Activated B cell treated with CpG ODN at 0.5 μM for 24 hours (primary cell): ENCODE measurements around the gene TRIAP1. TPM values are rescaled to one million over a fixed set of nuclear protein-coding genes. Genes with fewer than 3 reads are reported as not detected.

Experiments used
- ATAC-seq: fragments of 200-7000 bp; cut with Tn5 transposase; one replicate; pipeline ENCODE4 v1.10.0; 2021; ENCODE audit warnings: low read depth, mild to moderate bottlenecking, moderate library complexity
- CTCF ChIA-PET: fragments of 350-600 bp; sonication (Branson Sonifier 250); formaldehyde crosslinking; loops from one replicate; lab custom pipeline; 2021; ENCODE audit warnings: antibody characterized with exemption; lab: Charles Lee
- POLR2A ChIA-PET: fragments of 350-600 bp; sonication (Branson Sonifier 250); formaldehyde crosslinking; loops from one replicate; lab custom pipeline; 2021; ENCODE audit warnings: antibody characterized with exemption; lab: Charles Lee
- DNase-seq: peaks from one replicate; pipeline ENCODE4 v3.0.0; 2022
- H3K27ac Mint-ChIP-seq: one replicate; pipeline ENCODE4 v1.8.0; 2020; ENCODE audit warnings: mixed read lengths
- H3K27me3 Mint-ChIP-seq: one replicate; pipeline ENCODE4 v1.8.0; 2021; ENCODE audit warnings: mixed read lengths
- H3K36me3 Mint-ChIP-seq: one replicate; pipeline ENCODE4 v1.8.0; 2021; ENCODE audit warnings: low read depth, mixed read lengths
- H3K4me1 Mint-ChIP-seq: one replicate; pipeline ENCODE4 v1.8.0; 2021; ENCODE audit warnings: mixed read lengths
- H3K4me3 Mint-ChIP-seq: one replicate; pipeline ENCODE4 v1.8.0; 2020; ENCODE audit warnings: mild to moderate bottlenecking, mixed read lengths
- H3K9me3 Mint-ChIP-seq: one replicate; pipeline ENCODE4 v1.8.0; 2020; ENCODE audit warnings: mixed read lengths
- intact Hi-C: fragments of 100-400 bp; cut with micrococcal nuclease; formaldehyde crosslinking; loops from one replicate; pipeline ENCODE4 v1.15.1; 2024
- total RNA-seq: library from RNA; stranded (reverse); gene quantifications from 2 replicates; pipeline ENCODE4 v1.2.3, GENCODE V29; 2022
- TF ChIP-seq, protein P1 (sequence below): fragments of 200-600 bp; IDR thresholded peaks from one replicate; pipeline ENCODE4 v1.8.0; 2022; ENCODE audit warnings: antibody characterized with exemption, mild to moderate bottlenecking

TRIAP1 gene
- total RNA-seq, 1 donor from 2014 or later, result 18.2 TPM

DNA sequence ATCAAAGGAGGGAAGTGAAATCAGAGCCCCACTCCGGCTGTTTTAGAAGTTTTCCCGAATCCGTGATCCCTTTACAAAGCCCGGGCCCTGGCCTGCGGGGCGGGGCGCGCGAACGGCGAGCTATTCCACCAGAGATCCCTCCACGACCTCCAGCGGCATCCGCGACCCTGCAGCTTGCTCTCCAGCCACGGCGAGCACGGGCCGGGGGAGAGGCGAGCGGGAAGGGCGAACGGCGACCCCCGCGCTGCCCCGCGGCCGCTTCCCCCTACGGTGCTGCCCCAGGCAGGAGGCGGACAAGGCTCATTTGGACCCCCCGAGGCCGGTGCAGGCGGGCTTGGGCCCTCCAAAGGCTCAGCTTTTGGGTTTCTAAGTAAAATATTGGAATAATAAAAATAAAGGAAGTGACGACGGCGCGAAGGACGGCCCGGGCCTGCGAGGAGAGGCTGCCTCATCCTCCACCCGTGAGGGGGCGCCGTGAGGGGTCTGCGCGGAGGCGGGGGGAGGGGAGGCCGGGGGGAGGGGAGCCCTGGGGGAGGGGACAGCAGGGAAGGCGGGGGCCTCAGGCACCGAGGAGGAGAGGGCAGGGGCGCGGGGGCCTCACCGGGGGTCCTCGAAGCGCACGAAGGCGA is 22.8 kb upstream of the TRIAP1 start:
- ChIA-PET CTCF (interaction anchor here (1.2 to 2.7 kb wide), 6 partner anchors 10 to 63 kb away, joined by 4 to 16 read pairs (median 6); partner anchors contain the start of genes COX6A1 and DYNLL1), POLR2A (interaction anchor here (0.6 to 3.5 kb wide), 23 partner anchors 10 to 1322 kb away, joined by 3 to 54 read pairs (median 5); partner anchors contain the start of genes ACADS, COQ5, COX6A1 and DYNLL1)
- intact Hi-C loops, result loop anchor here (1.0 to 2.0 kb wide), 6 partner anchors 14 to 112 kb away; partner anchors contain the start of genes GATC, POP5, RNF10 and TRIAP1
- Mint-ChIP-seq H3K4me3 (peak overlapping the region; percentile 90), H3K27ac (peak overlapping the region; percentile 86), H3K4me1 (peaks cover 33% of the 10 kb centered on the region), H3K9me3 (no peaks in the 10 kb centered on the region), H3K27me3 (no peaks in the 10 kb centered on the region), H3K36me3 (peaks cover 34% of the 10 kb centered on the region)
- TF ChIP-seq, protein P1, sequence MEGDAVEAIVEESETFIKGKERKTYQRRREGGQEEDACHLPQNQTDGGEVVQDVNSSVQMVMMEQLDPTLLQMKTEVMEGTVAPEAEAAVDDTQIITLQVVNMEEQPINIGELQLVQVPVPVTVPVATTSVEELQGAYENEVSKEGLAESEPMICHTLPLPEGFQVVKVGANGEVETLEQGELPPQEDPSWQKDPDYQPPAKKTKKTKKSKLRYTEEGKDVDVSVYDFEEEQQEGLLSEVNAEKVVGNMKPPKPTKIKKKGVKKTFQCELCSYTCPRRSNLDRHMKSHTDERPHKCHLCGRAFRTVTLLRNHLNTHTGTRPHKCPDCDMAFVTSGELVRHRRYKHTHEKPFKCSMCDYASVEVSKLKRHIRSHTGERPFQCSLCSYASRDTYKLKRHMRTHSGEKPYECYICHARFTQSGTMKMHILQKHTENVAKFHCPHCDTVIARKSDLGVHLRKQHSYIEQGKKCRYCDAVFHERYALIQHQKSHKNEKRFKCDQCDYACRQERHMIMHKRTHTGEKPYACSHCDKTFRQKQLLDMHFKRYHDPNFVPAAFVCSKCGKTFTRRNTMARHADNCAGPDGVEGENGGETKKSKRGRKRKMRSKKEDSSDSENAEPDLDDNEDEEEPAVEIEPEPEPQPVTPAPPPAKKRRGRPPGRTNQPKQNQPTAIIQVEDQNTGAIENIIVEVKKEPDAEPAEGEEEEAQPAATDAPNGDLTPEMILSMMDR, result no peak
- ATAC-seq (peak; percentile 66), DNase-seq (no peak)

DNA sequence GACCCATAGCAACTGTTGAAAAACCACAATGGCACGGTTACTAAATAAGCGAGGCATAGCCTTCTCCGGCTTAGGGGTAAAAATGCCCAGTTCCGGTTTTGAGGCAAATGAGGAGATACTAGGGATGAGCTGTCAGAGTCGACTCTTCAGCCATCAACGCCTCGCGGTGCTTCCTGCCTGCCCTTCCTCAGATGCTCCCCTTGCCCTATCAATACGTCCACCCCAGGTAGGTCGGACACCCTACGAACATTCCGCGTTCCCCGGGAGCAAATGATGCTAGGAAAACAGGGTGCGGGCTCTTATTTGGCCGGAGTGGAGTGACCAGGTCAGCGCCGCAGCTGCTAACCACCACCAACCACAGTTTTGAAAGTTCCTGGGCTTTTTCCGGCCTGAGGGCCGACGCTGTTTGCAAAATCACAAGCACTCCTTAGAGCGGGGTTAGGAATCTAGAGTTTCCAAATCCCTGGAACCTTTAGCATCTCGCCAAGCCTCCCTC is 22.2 kb upstream of the TRIAP1 start:
- Mint-ChIP-seq H3K9me3 (no peaks in the 10 kb centered on the region), H3K27ac (peak overlapping the region; percentile 86), H3K4me3 (peak overlapping the region; percentile 90), H3K4me1 (peaks cover 33% of the 10 kb centered on the region), H3K36me3 (peaks cover 40% of the 10 kb centered on the region), H3K27me3 (no peaks in the 10 kb centered on the region)
- intact Hi-C loops, result loop anchor here (2.0 kb wide), 2 partner anchors 14 to 22 kb away; partner anchors contain the start of genes GATC and TRIAP1
- ChIA-PET POLR2A (interaction anchor here (0.5 to 3.5 kb wide), 17 partner anchors 10 to 1323 kb away, joined by 3 to 54 read pairs (median 7); partner anchors contain the start of genes COQ5, COX6A1, DYNLL1 and POP5), CTCF (interaction anchor here (1.0 to 2.7 kb wide), 6 partner anchors 9 to 240 kb away, joined by 4 to 16 read pairs (median 6); partner anchors contain the start of genes COX6A1 and DYNLL1)
- DNase-seq (peak; percentile 21), ATAC-seq (no peak)
- TF ChIP-seq, protein P1, result no peak

DNA sequence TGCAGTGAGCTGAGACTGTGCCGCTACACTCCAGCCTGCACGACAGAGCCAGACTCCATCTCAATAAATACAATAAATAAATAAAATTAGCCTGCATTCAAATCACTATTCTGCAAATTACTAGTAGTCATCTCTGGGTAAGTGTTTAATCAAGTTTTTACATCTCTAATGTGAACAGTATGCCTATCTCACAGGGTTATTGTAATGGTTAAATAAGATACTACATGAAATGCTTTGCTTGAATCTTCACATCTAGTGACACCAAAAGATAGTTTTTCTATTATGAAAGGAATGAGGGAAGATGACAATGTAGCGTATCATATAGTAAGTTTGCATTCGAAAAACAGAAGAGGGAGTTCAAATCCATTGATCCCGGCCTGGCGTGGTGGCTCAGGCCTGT is 21.3 kb upstream of the TRIAP1 start:
- no peak for DNase-seq
- H3K4me1 Mint-ChIP-seq, result peaks cover 33% of the 10 kb centered on the region
- H3K9me3 Mint-ChIP-seq, result no peaks in the 10 kb centered on the region
- no peak for ATAC-seq
- H3K27me3 Mint-ChIP-seq, result no peaks in the 10 kb centered on the region
- no peak overlapping the region for H3K27ac Mint-ChIP-seq
- peaks cover 49% of the 10 kb centered on the region for H3K36me3 Mint-ChIP-seq
- CTCF ChIA-PET, result interaction anchor here (1.0 to 2.1 kb wide), 5 partner anchors 14 to 239 kb away, joined by 4 to 6 read pairs (median 4); no protein-coding TSS in a partner anchor
- TF ChIP-seq, protein P1, result no peak
- intact Hi-C loops, result no loop called here
- POLR2A ChIA-PET, result interaction anchor here (0.5 to 3.5 kb wide), 6 partner anchors 20 to 267 kb away, joined by 3 to 54 read pairs (median 9); partner anchors contain the start of genes DYNLL1, POP5, RNU4-1 and RNU4-2
- peak overlapping the region; percentile 90 for H3K4me3 Mint-ChIP-seq

DNA sequence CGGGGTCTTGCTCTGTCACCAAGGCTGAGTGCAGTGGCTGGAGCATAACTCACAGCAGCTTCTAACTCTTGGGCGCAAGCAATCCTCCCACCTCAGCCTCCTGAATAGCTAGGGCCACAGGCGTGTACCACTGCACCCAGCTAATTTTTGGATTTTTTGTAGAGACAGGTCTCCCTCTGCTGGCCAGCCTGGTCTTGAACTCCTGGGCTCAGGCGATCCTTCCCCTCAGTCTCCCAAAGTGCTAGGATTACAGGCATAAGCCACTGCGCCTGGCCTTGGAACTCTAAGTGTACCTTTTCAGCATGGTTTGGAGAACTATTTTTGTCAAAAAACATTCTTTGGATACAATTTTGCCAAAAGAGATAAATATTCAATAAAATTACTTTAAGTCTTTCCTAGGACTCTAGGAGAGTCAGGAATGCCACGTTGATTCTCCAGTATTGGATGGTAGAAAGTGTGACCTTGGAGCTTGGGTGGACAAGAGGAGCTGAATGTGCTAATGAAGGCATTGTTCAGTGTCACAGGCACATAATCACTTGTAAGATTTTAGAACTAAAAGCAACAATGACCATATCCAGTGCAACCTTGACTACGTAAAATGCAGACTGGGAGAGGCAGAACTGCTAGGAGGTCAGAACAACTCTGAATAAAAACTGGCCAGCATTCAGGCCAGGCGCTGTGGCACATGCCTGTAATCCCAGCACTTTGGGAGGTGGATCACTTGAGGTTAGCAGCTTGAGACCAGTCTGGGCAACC is 20.6 kb upstream of the TRIAP1 start:
- CTCF ChIA-PET, result interaction anchor here (0.7 to 2.1 kb wide), 4 partner anchors 14 to 112 kb away, joined by 3 to 6 read pairs (median 4); no protein-coding TSS in a partner anchor
- TF ChIP-seq, protein P1, result no peak
- H3K4me3 Mint-ChIP-seq, result no peak overlapping the region
- DNase-seq (no peak), ATAC-seq (no peak)
- intact Hi-C loops, result loop anchor here (1.0 kb wide), 2 partner anchors 110 to 141 kb away; no protein-coding TSS in a partner anchor
- H3K9me3 Mint-ChIP-seq, result no peaks in the 10 kb centered on the region
- peaks cover 56% of the 10 kb centered on the region for H3K36me3 Mint-ChIP-seq
- no peaks in the 10 kb centered on the region for H3K27me3 Mint-ChIP-seq
- POLR2A ChIA-PET, result interaction anchor here (0.6 to 3.5 kb wide), 3 partner anchors 31 to 266 kb away, joined by 3 to 39 read pairs (median 3); partner anchors contain the start of genes RNU4-1, RNU4-2 and RPLP0
- H3K4me1 Mint-ChIP-seq, result peaks cover 33% of the 10 kb centered on the region
- no peak overlapping the region for H3K27ac Mint-ChIP-seq
